Osteoblast (primary cell): ENCODE measurements around the gene LUZP1. TPM values are rescaled to one million over a fixed set of nuclear protein-coding genes. Genes with fewer than 3 reads are reported as not detected.
"Not testable (repeated sequence)": the region's sequence is repeated elsewhere in the genome, so short reads cannot be mapped to it uniquely, and the experiment has no call there.

Experiments
- DNase-seq: peaks from one replicate; pipeline ENCODE4 v3.0.0; 2011; ENCODE audit warnings: low spot score, mixed read lengths; ENCODE audit not compliant: insufficient read length; ENCODE audit errors: missing footprints
- H2AFZ ChIP-seq: 2 replicates; pipeline ENCODE4 v1.6.0; 2011; ENCODE audit warnings: mild to moderate bottlenecking, low read length
- H3K27ac ChIP-seq: 2 replicates; pipeline ENCODE4 v1.5.1; 2011; ENCODE audit warnings: mild to moderate bottlenecking, low read depth, low read length, moderate library complexity
- H3K27me3 ChIP-seq: 2 replicates; pipeline ENCODE4 v1.6.0; 2012; ENCODE audit warnings: mild to moderate bottlenecking, control low read depth, inconsistent platforms, low read length, moderate library complexity; ENCODE audit not compliant: insufficient read depth
- H3K36me3 ChIP-seq: 2 replicates; pipeline ENCODE4 v1.5.1; 2011; ENCODE audit warnings: mild to moderate bottlenecking, low read length, control low read depth, moderate library complexity; ENCODE audit not compliant: insufficient read depth
- H3K4me1 ChIP-seq: 2 replicates; pipeline ENCODE4 v1.5.1; 2011; ENCODE audit warnings: mild to moderate bottlenecking, low read length, control low read depth, moderate library complexity; ENCODE audit not compliant: insufficient read depth
- H3K4me2 ChIP-seq: 2 replicates; pipeline ENCODE4 v1.6.0; 2011; ENCODE audit warnings: mild to moderate bottlenecking, low read length; ENCODE audit not compliant: insufficient read depth
- H3K4me3 ChIP-seq: fragments of 200-600 bp; sonication (generic); 3 replicates; pipeline ENCODE4 v1.5.1; 2012; ENCODE audit warnings: mild to moderate bottlenecking, low read length, inconsistent platforms; ENCODE audit not compliant: insufficient read depth
- H3K79me2 ChIP-seq: 2 replicates; pipeline ENCODE4 v1.6.0; 2012; ENCODE audit warnings: mild to moderate bottlenecking, low read length, control low read depth, inconsistent platforms; ENCODE audit not compliant: insufficient read depth
- H3K9me3 ChIP-seq: 2 replicates; pipeline ENCODE4 v1.5.1; 2011; ENCODE audit warnings: low read depth, low read length, control low read depth
- H4K20me1 ChIP-seq: 2 replicates; pipeline ENCODE4 v1.6.0; 2012; ENCODE audit warnings: mild to moderate bottlenecking, low read length, control low read depth; ENCODE audit not compliant: insufficient read depth
- total RNA-seq: library from RNA; depleted of rRNA; stranded (reverse); fragments of >200 nt; gene quantifications from 2 replicates; pipeline ENCODE4 v1.2.3, GENCODE V29; 2012
- TF ChIP-seq, protein P1 (sequence below): IDR thresholded peaks from 2 replicates; pipeline ENCODE4 v1.5.1; 2011; ENCODE audit warnings: mild to moderate bottlenecking, low read depth, low read length, moderate library complexity; ENCODE audit errors: extremely low read depth

The LUZP1 gene
- total RNA-seq, 1 donor = 30.0 TPM

DNA sequence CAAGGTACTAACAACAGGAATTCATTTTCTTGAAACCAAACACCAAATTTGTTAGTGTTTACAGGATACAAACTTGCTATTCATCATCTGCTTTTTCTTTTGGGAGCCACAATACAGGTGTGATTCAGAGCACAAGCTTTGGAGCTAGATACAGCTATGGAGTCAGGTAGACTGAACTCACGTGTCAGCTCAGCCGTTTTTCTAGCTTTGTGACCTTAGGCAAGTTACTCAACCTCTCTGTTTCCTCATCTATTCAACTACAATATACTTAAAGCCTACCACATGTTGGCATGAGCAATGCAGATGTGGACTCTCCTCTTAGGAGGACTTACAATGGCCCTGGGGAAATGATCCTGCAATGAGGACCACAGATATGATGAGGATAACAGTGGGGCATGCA, 42.3 kb upstream of the LUZP1 start:
- H3K4me1 ChIP-seq = no peaks in the 10 kb centered on the region
- no peaks in the 10 kb centered on the region for H3K79me2 ChIP-seq
- H3K27me3 ChIP-seq = peaks cover 2% of the 10 kb centered on the region
- no peak overlapping the region for H2AFZ ChIP-seq
- H3K36me3 ChIP-seq = no peaks in the 10 kb centered on the region
- no peaks in the 10 kb centered on the region for H4K20me1 ChIP-seq
- no peak overlapping the region for H3K27ac ChIP-seq
- no peak overlapping the region for H3K4me2 ChIP-seq
- no peak for DNase-seq
- TF ChIP-seq, protein P1, sequence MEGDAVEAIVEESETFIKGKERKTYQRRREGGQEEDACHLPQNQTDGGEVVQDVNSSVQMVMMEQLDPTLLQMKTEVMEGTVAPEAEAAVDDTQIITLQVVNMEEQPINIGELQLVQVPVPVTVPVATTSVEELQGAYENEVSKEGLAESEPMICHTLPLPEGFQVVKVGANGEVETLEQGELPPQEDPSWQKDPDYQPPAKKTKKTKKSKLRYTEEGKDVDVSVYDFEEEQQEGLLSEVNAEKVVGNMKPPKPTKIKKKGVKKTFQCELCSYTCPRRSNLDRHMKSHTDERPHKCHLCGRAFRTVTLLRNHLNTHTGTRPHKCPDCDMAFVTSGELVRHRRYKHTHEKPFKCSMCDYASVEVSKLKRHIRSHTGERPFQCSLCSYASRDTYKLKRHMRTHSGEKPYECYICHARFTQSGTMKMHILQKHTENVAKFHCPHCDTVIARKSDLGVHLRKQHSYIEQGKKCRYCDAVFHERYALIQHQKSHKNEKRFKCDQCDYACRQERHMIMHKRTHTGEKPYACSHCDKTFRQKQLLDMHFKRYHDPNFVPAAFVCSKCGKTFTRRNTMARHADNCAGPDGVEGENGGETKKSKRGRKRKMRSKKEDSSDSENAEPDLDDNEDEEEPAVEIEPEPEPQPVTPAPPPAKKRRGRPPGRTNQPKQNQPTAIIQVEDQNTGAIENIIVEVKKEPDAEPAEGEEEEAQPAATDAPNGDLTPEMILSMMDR = no peak
- H3K4me3 ChIP-seq = no peak overlapping the region
- H3K9me3 ChIP-seq = no peaks in the 10 kb centered on the region

DNA sequence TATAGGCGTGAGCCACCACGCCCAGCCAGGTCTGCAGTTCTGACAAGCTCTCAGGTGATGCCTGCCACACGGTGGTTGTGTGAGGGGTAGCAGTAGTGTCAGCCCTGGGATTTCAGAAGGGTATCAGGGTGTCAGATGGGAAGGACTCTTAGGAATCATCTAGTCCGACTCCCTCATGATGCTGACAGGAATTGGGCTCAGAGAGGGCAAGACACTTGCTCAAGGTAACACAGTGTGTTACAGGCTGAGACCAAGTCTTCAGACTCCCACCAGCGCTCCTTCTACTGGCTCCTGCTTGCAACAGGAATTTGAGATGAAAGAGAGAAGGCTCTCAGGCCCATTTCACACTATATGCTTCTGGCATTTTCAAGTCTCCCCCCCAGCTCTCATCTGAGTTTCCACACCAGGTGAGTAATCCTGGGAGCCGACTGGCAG, 41.7 kb upstream of the LUZP1 start:
- H3K4me2 ChIP-seq = no peak overlapping the region
- no peaks in the 10 kb centered on the region for H3K36me3 ChIP-seq
- no peaks in the 10 kb centered on the region for H3K4me1 ChIP-seq
- H3K27me3 ChIP-seq = no peaks in the 10 kb centered on the region
- H3K79me2 ChIP-seq = no peaks in the 10 kb centered on the region
- no peak for DNase-seq
- no peaks in the 10 kb centered on the region for H3K9me3 ChIP-seq
- TF ChIP-seq, protein P1 = no peak
- no peak overlapping the region for H2AFZ ChIP-seq
- no peak overlapping the region for H3K27ac ChIP-seq
- no peak overlapping the region for H3K4me3 ChIP-seq
- no peaks in the 10 kb centered on the region for H4K20me1 ChIP-seq

DNA sequence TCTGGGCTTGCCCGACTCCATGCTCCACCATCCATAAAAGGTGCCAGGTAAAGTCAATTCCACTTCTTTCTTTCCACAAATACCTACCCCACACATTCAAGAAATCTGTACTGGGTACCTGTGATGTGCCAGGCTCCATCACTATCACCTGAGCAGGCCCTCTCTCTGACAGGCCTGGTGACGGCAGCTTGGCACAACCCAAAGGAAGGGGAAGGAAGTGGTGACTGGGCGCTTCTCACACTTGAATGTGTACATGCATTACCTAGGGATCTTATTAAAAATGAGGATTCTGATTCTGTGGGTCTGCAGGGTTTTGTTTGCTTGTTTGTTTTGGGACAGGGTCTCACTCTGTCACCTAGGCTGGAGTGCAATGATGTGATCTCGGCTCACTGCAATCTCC, 41.1 kb upstream of the LUZP1 start:
- Histone ChIP-seq H3K4me1 (no peaks in the 10 kb centered on the region), H3K27me3 (no peaks in the 10 kb centered on the region), H3K36me3 (no peaks in the 10 kb centered on the region), H3K4me2 (no peak overlapping the region), H3K27ac (no peak overlapping the region), H3K4me3 (no peak overlapping the region), H3K79me2 (no peaks in the 10 kb centered on the region), H2AFZ (no peak overlapping the region), H4K20me1 (no peaks in the 10 kb centered on the region), H3K9me3 (no peaks in the 10 kb centered on the region)
- TF ChIP-seq, protein P1 = no peak
- no peak for DNase-seq

DNA sequence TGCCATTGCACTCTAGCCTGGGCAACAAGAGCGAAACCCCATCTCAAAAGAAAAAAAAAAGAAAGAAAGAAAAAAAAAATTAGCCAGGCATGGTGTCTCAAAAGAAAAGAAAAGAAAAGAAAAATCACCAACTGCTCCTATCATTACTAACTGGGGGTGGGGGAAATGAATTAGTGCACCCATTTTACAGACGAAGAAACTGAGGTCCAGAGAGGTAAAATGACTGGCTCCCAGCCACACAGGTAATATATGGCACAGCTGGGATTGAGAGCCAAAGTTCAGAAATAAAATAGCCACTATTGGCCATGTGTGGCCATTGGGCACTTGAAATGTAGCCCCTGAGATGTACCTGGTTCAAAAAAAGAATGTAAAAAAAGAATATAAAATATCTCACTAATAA, 39.9 kb upstream of the LUZP1 start:
- Histone ChIP-seq H3K4me3 (no peak overlapping the region), H3K4me2 (no peak overlapping the region), H3K9me3 (no peaks in the 10 kb centered on the region), H3K79me2 (no peaks in the 10 kb centered on the region), H3K27ac (no peak overlapping the region), H4K20me1 (no peaks in the 10 kb centered on the region), H3K36me3 (no peaks in the 10 kb centered on the region), H3K4me1 (no peaks in the 10 kb centered on the region), H2AFZ (no peak overlapping the region), H3K27me3 (no peaks in the 10 kb centered on the region)
- TF ChIP-seq, protein P1 = no peak
- DNase-seq = no peak

DNA sequence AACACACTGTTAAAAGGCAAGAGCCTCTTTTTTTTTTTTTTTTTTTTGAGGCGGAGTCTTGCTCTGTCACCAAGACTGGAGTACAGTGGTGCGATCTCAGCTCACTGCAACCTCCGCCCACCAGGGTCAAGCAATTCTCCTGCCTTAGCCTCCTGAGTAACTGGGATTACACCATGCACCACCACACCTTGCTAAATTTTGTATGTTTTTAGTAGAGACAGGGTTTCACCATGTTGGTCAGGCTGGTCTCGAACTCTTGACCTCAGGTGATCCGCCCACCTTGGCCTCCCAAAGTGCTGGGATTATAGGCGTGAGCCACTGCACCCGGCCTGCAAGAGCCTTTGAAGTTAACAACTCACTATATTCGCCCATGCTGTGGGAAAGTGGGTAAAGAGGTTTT, 39.1 kb upstream of the LUZP1 start:
- not testable (repeated sequence) for H3K4me1 ChIP-seq, H3K27me3 ChIP-seq, H3K79me2 ChIP-seq, DNase-seq, H3K9me3 ChIP-seq, H3K36me3 ChIP-seq, H4K20me1 ChIP-seq, H3K4me2 ChIP-seq, H3K27ac ChIP-seq, H2AFZ ChIP-seq, H3K4me3 ChIP-seq
